Keratinocyte (primary cell): ENCODE results near the gene FAM78B. TPM values are rescaled to one million over a fixed set of nuclear protein-coding genes. Genes with fewer than 3 reads are reported as not detected.

ENCODE experiments used
- DNase-seq: peaks from one replicate; pipeline ENCODE4 v3.0.0-alpha.2; 2011; ENCODE audit warnings: low read depth, missing footprints, low spot score
- FAIRE-seq: peaks from 2 replicates; lab custom pipeline; 2011; peaks lifted over from hg19 to GRCh38; lab: Jason Lieb, UNC
- H2AFZ ChIP-seq: 2 replicates; pipeline ENCODE4 v1.6.0; 2012; ENCODE audit warnings: low read length, control low read depth, inconsistent platforms; ENCODE audit not compliant: control insufficient read depth
- H3K27ac ChIP-seq: 2 replicates; pipeline ENCODE4 v1.5.1; 2011; ENCODE audit warnings: low read length; ENCODE audit not compliant: control insufficient read depth, insufficient read depth
- H3K27me3 ChIP-seq: 3 replicates; pipeline ENCODE4 v1.6.0; 2011; ENCODE audit warnings: low read length; ENCODE audit not compliant: control insufficient read depth, insufficient read depth; ENCODE audit errors: extremely low read depth
- H3K36me3 ChIP-seq, 2 experiments: 2 replicates in 1 of 2; 3 replicates in 1 of 2; pipeline ENCODE4 v1.5.1; 2011; ENCODE audit warnings: low read length in 2 of 2, mild to moderate bottlenecking in 1 of 2; ENCODE audit not compliant: control insufficient read depth in 2 of 2, insufficient read depth in 2 of 2; ENCODE audit errors: extremely low read depth in 1 of 2
- H3K4me1 ChIP-seq: 3 replicates; pipeline ENCODE4 v1.5.1; 2011; ENCODE audit warnings: low read length; ENCODE audit not compliant: control insufficient read depth, insufficient read depth; ENCODE audit errors: extremely low read depth
- H3K4me2 ChIP-seq: 3 replicates; pipeline ENCODE4 v1.6.0; 2011; ENCODE audit warnings: low read depth, low read length; ENCODE audit not compliant: control insufficient read depth, insufficient read depth; ENCODE audit errors: extremely low read depth
- H3K4me3 ChIP-seq, 3 experiments: fragments of 200-600 bp in 1 of 3; sonication (generic) in 1 of 3; 2 replicates in 2 of 3; 3 replicates in 1 of 3; pipeline ENCODE4 v1.5.1; 2011 to 2016; ENCODE audit warnings: low read length in 3 of 3, mild to moderate bottlenecking in 3 of 3, control low read depth in 2 of 3, inconsistent platforms in 1 of 3, low read depth in 1 of 3, mixed read lengths in 1 of 3, mixed run types in 1 of 3, moderate library complexity in 1 of 3; ENCODE audit not compliant: control insufficient read depth in 2 of 3, insufficient read depth in 2 of 3; ENCODE audit errors: extremely low read depth in 1 of 3
- H3K79me2 ChIP-seq: 2 replicates; pipeline ENCODE4 v1.6.0; 2012; ENCODE audit warnings: low read length; ENCODE audit not compliant: control insufficient read depth, insufficient read depth
- H3K9ac ChIP-seq: 3 replicates; pipeline ENCODE4 v1.6.0; 2011; ENCODE audit warnings: low read length; ENCODE audit not compliant: control insufficient read depth, insufficient read depth; ENCODE audit errors: extremely low read depth
- H3K9me1 ChIP-seq: 3 replicates; pipeline ENCODE4 v1.6.0; 2011; ENCODE audit warnings: low read length; ENCODE audit not compliant: control insufficient read depth, insufficient read depth; ENCODE audit errors: extremely low read depth
- H3K9me3 ChIP-seq: 2 replicates; pipeline ENCODE4 v1.5.1; 2012; ENCODE audit warnings: low read depth, low read length; ENCODE audit not compliant: control insufficient read depth
- H4K20me1 ChIP-seq: 3 replicates; pipeline ENCODE4 v1.6.0; 2011; ENCODE audit warnings: low read length; ENCODE audit not compliant: control insufficient read depth, insufficient read depth; ENCODE audit errors: extremely low read depth
- CTCF ChIP-seq, 3 experiments: IDR thresholded peaks in 1 of 3; conservative IDR thresholded peaks in 1 of 3; optimal IDR thresholded peaks in 1 of 3; 2 replicates in 2 of 3; 3 replicates in 1 of 3; pipeline versions ENCODE3 to v1.5.1; 2011; ENCODE audit warnings: low read length in 3 of 3, mild to moderate bottlenecking in 3 of 3, moderate library complexity in 2 of 3, control low read depth in 1 of 3, inconsistent platforms in 1 of 3; ENCODE audit not compliant: insufficient read depth in 2 of 3; ENCODE audit errors: extremely low read depth in 1 of 3
- EZH2 ChIP-seq: IDR thresholded peaks from one replicate; pipeline ENCODE4 v1.6.1; 2012; ENCODE audit warnings: inconsistent platforms, mild to moderate bottlenecking, low read length, moderate library complexity
- dilution Hi-C: fragments of 300-500 bp; cut with MboI; formaldehyde crosslinking; loops from one replicate; pipeline ENCODE4 v1.7.0; 2020; ENCODE audit warnings: low sequenced_read_pairs; ENCODE audit not compliant: extremely low pct_ligation_motif_present
- polyA plus RNA-seq, 5 experiments: library from polyadenylated mRNA; depleted of rRNA in 3 of 5; stranded (reverse) in 3 of 5; stranded (forward) in 1 of 5; unstranded in 1 of 5; fragments of >200 nt; gene quantifications; 1 replicate in 1 of 5; 2 replicates in 3 of 5; 3 replicates in 1 of 5; pipeline versions ENCODE4 v1.2.1 to v1.2.3, GENCODE V29; 2011 to 2012; ENCODE audit warnings: missing spikeins in 2 of 5, low read depth in 1 of 5, low replicate concordance in 1 of 5

FAM78B gene
- polyA plus RNA-seq, 1 donor (not counting 4 experiments of a cell fraction or from before 2014, with no cell fraction given) = 0.07 TPM

GRCh38 chr1:166117776-166118175 lies 49.0 kb downstream of the FAM78B start:
- dilution Hi-C loops = no loop called here
- no peaks in the 10 kb centered on the region for H3K9me3 ChIP-seq
- no peak for FAIRE-seq

GRCh38 chr1:166116026-166116425 lies 50.8 kb downstream of the FAM78B start:
- FAIRE-seq = no peak
- DNase-seq = no peak
- H4K20me1 ChIP-seq = no peaks in the 10 kb centered on the region
- TF ChIP-seq EZH2 (no peak), CTCF (optimal IDR thresholded peaks at IDR 0.05 in 1 of 3, IDR thresholded peaks at IDR 0.05 in 1 of 3, conservative IDR thresholded peaks at IDR 0.05 in 1 of 3; ENCODE audit: extremely low read depth in 1 of 3, insufficient read depth in 2 of 3, low read length in 3 of 3) (no peak)
- H3K27me3 ChIP-seq = no peaks in the 10 kb centered on the region
- dilution Hi-C loops = no loop called here
- H2AFZ ChIP-seq = no peak overlapping the region
- no peaks in the 10 kb centered on the region for H3K4me1 ChIP-seq
- H3K27ac ChIP-seq = no peak overlapping the region
- H3K36me3 ChIP-seq = no peaks in the 10 kb centered on the region
- no peak overlapping the region for H3K4me2 ChIP-seq
- H3K79me2 ChIP-seq = no peaks in the 10 kb centered on the region
- no peaks in the 10 kb centered on the region for H3K9me3 ChIP-seq
- no peak overlapping the region for H3K4me3 ChIP-seq
- H3K9ac ChIP-seq = no peak overlapping the region
- H3K9me1 ChIP-seq = no peaks in the 10 kb centered on the region

More at GRCh38 chr1:166117776-166118175, 49.0 kb downstream of the FAM78B start:
- TF ChIP-seq CTCF (optimal IDR thresholded peaks at IDR 0.05 in 1 of 3, IDR thresholded peaks at IDR 0.05 in 1 of 3, conservative IDR thresholded peaks at IDR 0.05 in 1 of 3; ENCODE audit: extremely low read depth in 1 of 3, insufficient read depth in 2 of 3, low read length in 3 of 3) (no peak), EZH2 (no peak)
- Histone ChIP-seq H3K27me3 (no peaks in the 10 kb centered on the region), H3K36me3 (no peaks in the 10 kb centered on the region), H3K4me2 (no peak overlapping the region), H3K4me1 (no peaks in the 10 kb centered on the region), H3K4me3 (no peak overlapping the region), H2AFZ (no peak overlapping the region), H3K9ac (no peak overlapping the region), H4K20me1 (no peaks in the 10 kb centered on the region), H3K27ac (no peak overlapping the region), H3K9me1 (no peaks in the 10 kb centered on the region), H3K79me2 (no peaks in the 10 kb centered on the region)
- no peak for DNase-seq
